Ramos (cell line): Measurements from ENCODE around the gene RGS13.

Experiments
- in situ Hi-C: fragments of 300-500 bp; cut with MboI; formaldehyde crosslinking; loops from one replicate; pipeline ENCODE4 v1.14.3; 2022; ENCODE audit warnings: low sequenced_read_pairs; ENCODE audit not compliant: unreplicated experiment

The RGS13 gene

GRCh38 chr1:192635939-192636338 is at the start of gene RGS13:
Gene RGS13, plus strand, starts transcription at chr1:192636147. Its CDS starts 8,188 bp downstream, at chr1:192644335.
- in situ Hi-C loops: no loop called here

GRCh38 chr1:192587386-192588266 is 48.3 kb upstream of the RGS13 start:
- in situ Hi-C loops: no loop called here

DNA sequence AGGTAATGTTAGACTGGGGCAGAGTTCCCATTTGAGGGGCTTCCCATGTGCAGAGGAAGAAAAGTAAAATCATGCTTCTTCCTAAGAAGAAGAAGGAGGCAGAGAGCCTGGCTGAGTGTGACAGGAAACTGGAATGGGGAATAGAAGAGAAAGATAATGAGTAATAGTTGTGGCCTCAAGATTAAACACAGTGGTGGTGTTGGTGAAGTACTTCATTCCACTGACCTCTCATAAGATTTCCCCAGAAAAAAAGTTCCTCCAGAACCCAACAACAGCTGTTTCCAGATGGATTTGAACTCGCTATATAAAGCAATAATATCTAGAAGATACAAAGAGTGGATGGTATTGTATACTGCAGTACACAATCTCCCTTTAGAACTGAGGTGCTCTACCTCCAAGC is 47.4 kb upstream of the RGS13 start:
- in situ Hi-C loops: no loop called here

- in situ Hi-C loops: no loop called here
Observed at GRCh38 chr1:192589813-192590212, 46.1 kb upstream of the RGS13 start.

- in situ Hi-C loops: no loop called here
Observed at GRCh38 chr1:192592517-192592916, 43.4 kb upstream of the RGS13 start.

- in situ Hi-C loops: no loop called here
Observed at GRCh38 chr1:192592981-192593708, 42.8 kb upstream of the RGS13 start.

DNA sequence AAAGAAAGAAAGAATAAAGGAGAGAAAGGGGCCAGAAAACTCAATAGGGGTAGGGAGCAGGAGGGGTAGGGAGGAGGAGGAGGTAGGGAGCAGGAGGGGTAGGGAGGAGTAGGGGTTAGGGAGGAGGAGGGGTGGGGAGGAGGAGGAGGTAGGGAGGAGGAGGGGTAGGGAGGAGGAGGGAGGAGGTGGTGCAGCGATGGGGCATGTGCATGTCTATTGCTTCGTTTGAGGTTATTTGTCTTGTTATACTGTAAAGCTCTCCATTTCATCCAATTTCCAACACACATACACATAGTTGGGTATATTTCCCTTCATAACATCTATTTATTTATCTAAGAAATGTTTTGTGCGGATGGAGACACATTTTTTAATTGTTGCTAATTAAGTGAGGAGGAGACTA is 40.6 kb upstream of the RGS13 start:
- in situ Hi-C loops: no loop called here

GRCh38 chr1:192598589-192598988 is 37.4 kb upstream of the RGS13 start:
- in situ Hi-C loops: no loop called here

- in situ Hi-C loops: loop anchor here (25.0 kb wide), 1 partner anchor 462 kb away; the partner anchor contains the start of genes RO60 and UCHL5
Observed at GRCh38 chr1:192600275-192600674, 35.7 kb upstream of the RGS13 start.

- in situ Hi-C loops: loop anchor here (25.0 kb wide), 1 partner anchor 461 kb away; the partner anchor contains the start of genes RO60 and UCHL5
Observed at GRCh38 chr1:192601143-192601542, 34.8 kb upstream of the RGS13 start.

GRCh38 chr1:192601567-192601966 is 34.4 kb upstream of the RGS13 start:
- in situ Hi-C loops: loop anchor here (25.0 kb wide), 1 partner anchor 461 kb away; the partner anchor contains the start of genes RO60 and UCHL5

GRCh38 chr1:192602757-192603156 is 33.2 kb upstream of the RGS13 start:
- in situ Hi-C loops: loop anchor here (25.0 kb wide), 1 partner anchor 460 kb away; the partner anchor contains the start of genes RO60 and UCHL5

DNA sequence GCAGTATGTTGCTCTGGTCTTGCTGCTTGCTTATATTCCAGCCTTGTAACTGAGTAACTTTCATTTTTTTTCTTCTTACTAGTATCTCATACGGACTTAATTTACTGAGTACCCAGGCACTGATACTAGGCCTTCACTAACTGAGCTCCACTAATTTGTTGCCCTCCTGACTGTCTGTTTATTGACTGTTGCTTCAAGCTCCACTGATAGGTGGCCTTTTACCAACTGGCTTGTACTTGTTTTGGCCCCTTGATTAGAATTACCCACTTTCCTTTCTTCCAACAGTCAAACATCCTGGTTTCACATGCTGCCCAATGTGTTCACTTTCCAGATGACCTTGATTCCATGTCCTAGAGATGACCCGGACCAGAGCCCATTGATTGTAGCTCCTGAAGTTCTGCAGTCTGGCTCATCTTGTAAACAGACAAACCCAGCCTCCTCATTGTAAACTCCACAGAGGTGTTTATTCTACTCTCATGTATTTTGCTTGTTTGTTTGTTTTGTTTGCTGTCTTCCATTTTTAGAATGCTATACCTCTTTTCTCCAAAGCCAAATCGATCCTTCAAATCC is 32.6 kb upstream of the RGS13 start:
- in situ Hi-C loops: loop anchor here (25.0 kb wide), 1 partner anchor 459 kb away; the partner anchor contains the start of genes RO60 and UCHL5

- in situ Hi-C loops: loop anchor here (5.0 to 25.0 kb wide), 2 partner anchors 128 to 457 kb away; partner anchors contain the start of genes RO60 and UCHL5
Observed at GRCh38 chr1:192604979-192605620, 30.8 kb upstream of the RGS13 start.

DNA sequence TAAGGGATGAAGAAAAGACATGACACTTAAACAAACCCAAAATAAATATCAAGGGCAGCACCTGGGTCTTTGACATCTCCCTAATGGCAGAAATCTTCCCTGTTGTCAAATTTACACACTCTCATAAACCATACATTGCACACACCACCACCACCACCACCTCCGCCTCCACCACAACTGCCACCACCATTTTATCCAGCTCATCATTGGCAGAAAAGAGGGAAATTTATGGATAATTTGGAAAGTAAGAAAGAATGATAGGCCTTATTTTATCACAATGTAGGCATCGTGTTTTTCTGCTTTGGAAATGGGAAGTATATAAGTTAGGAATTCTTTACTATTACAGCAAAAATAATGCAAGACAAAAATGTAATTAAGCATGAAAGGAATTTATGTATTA is 27.3 kb upstream of the RGS13 start:
- in situ Hi-C loops: loop anchor here (5.0 to 25.0 kb wide), 2 partner anchors 131 to 454 kb away; partner anchors contain the start of genes RO60 and UCHL5

DNA sequence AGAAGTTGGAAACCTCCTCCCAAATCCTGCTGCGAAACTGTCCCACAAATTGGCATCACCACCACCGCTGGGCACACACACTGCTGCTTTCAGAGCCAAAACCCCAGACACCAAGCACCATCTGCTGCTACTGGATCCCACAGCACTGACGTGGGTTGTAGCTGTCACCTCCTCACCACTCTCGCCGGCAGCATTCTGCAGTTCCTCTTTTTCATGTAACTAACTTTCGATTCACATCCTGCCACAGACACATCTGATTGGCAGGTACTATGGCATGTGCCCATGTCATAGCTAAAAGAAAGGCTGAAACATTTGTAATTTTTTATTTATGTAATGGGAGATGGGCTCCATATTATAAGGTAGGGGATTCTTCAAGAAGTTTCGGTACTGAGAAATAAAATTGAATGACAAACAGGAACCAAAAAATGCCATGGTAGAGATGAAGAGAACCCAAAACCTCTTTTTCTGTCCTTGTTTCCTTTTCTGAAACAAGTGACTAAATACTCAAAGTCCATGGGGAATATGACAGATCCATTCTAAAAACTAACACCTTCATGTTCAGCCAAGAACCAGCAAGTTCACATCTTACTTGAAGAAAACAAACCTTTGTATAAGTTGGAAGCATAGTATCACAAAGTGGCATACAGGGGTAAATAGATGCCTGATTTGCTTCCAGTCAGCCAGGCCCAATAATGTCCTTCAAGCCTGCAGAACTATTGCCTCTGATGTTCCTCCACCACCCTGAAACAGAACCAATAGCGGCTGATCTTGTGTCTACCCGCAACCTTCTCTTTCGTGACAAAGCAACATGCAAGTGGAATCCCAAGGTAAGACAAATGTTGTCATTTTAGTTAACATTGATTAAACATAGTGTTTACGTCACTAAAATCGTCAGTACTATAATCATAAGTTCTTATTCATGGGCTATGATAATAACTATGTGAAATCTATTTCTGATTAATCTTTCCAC is 26.6 kb upstream of the RGS13 start:
- in situ Hi-C loops: loop anchor here (5.0 to 25.0 kb wide), 2 partner anchors 132 to 453 kb away; partner anchors contain the start of genes RO60 and UCHL5

DNA sequence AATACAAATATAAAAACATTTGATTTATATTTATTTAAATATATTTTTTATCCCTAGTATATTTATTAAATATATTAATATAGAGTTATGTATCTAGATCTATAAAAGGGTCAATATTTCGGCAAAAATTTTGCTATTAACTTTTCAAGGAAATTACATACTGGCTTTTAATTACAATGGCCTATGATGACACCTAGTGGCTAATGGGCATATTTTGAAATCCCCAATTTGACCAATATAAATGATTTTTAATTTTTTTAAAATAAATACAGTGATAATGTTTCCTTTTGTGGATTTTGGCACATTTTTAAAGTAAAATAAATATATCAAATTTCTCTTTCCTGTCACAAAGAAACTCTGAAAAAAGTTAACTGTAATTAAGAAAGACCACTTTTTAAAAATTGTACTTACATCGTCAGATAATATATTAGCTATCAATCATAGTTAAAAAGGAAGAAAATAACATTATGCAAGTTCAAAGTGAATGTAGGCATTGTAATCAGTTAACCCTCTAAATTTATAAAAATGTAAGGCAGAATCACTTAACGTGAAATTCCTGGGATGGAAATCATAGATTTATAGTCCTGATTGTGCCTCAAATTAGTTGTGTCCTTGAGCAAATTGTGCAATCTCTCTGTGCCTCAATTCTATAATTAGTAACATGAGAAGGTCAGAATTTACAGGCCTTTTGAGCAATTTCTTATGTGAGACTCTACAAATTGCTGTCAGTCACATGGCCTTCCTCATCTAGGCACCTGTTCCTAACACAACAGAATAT is 25.6 kb upstream of the RGS13 start:
- in situ Hi-C loops: loop anchor here (25.0 kb wide), 1 partner anchor 452 kb away; the partner anchor contains the start of genes RO60 and UCHL5

GRCh38 chr1:192615055-192615454 is 20.9 kb upstream of the RGS13 start:
- in situ Hi-C loops: loop anchor here (25.0 kb wide), 1 partner anchor 447 kb away; the partner anchor contains the start of genes RO60 and UCHL5
